IPS DF 4.7 (cell line): Measurements from ENCODE around the gene OIP5.
"Not testable (repeated sequence)": the region's sequence is repeated elsewhere in the genome, so short reads cannot be mapped to it uniquely, and the experiment has no call there.

Experiments
- DNase-seq: peaks from one replicate; pipeline ENCODE4 v3.0.0-alpha.2; 2013; ENCODE audit warnings: low spot score; ENCODE audit errors: extremely low read depth

The OIP5 gene

DNA sequence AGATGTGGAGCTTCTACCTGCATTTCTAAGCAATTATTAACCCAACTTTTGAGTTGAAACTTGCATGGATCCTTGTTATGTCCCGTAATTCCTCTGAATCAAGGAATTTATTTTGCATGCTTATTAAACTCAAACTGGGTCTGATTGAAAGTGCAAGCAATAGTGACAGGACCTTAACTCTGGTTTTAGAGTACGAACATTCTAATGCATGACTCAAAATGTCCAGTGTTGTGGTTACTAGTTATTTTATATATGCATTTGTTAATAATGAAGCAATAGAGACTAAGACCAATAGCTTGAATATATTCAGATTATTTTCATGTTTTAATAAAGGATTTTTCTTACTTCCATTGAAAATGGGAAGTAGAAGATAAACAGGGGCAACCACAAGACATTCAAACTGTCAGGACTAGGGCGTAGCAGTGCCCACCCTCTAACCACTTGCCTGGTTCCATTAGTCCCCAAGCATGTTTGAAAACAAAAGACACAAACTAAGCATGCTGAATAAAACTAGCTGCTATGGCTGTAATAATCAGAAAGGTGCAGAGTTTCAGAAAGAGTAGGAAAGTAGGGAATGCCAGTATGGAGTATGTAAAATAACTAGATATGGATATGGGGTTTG is 28.1 kb downstream of the OIP5 start:
- no peak for DNase-seq

GRCh38 chr15:41301587-41301986 is 30.8 kb downstream of the OIP5 start:
- no peak for DNase-seq

- DNase-seq: not testable (repeated sequence)
Measured at GRCh38 chr15:41301139-41301538, 31.3 kb downstream of the OIP5 start.

- no peak for DNase-seq
Measured at GRCh38 chr15:41292521-41292920, 39.9 kb downstream of the OIP5 start.

GRCh38 chr15:41291065-41291631 is 41.2 kb downstream of the OIP5 start:
- DNase-seq: no peak

DNA sequence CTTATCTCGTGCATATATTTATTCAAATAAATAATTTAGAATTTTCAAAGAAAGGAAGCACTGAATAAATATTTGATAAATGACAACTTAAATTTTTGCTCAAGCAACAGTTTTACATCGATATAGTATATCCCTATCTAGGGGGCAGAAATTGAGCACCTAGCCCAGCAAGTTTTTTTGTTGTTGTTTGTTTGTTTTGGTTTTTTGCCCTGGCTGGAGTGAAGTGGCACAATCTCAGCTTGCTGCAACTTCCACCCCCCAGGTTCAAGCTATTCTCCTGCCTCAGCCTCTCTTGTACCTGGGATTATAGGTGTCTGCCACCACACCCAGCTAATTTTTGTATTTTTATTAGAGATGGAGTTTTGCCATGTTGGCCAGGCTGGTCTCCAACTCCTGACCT is 42.4 kb downstream of the OIP5 start:
- DNase-seq: no peak

GRCh38 chr15:41288464-41288863 is 43.9 kb downstream of the OIP5 start:
- no peak for DNase-seq

- no peak for DNase-seq
Measured at GRCh38 chr15:41286665-41287333, 45.6 kb downstream of the OIP5 start.

GRCh38 chr15:41285285-41285684 is 47.1 kb downstream of the OIP5 start:
- DNase-seq: no peak

- DNase-seq: no peak
Measured at GRCh38 chr15:41284427-41285177, 47.8 kb downstream of the OIP5 start.

DNA sequence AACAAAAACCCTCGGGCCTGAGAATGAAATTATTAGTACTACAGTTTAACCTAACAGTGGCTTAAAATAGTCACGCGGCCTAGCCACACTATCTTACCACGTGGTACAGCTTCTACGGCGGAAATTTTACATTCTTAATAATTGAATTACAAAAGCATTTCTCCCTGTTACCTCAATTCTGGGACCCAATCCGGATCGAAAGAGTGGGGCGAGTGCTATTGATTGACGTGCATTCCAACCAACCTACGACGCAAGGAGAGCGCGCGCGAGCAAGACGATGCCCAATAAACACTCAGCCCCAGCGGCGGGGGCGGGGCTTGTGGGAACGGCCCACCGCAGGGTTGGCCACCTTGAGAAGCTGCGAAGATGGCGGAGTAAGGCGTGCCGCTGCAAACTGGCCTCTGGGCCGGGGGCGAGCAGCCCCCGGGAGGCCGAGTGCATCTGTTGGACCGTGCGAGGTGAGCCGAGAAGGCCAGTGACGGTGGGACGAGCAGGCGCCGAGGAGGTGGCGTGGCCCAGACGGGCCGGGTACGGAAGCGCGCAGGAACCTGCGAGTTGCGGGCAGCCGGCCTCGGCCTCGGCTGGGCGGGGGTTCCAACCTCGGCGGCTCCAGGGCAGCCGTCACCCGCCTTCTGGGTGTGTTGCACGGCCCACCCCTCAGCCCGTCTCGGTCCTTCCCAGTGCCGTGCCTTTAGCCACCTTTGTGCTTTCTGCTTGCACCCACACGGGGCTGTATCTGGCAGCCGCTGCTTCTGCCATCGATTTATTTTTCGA is 48.6 kb downstream of the OIP5 start:
- DNase-seq: peak; percentile 87

DNA sequence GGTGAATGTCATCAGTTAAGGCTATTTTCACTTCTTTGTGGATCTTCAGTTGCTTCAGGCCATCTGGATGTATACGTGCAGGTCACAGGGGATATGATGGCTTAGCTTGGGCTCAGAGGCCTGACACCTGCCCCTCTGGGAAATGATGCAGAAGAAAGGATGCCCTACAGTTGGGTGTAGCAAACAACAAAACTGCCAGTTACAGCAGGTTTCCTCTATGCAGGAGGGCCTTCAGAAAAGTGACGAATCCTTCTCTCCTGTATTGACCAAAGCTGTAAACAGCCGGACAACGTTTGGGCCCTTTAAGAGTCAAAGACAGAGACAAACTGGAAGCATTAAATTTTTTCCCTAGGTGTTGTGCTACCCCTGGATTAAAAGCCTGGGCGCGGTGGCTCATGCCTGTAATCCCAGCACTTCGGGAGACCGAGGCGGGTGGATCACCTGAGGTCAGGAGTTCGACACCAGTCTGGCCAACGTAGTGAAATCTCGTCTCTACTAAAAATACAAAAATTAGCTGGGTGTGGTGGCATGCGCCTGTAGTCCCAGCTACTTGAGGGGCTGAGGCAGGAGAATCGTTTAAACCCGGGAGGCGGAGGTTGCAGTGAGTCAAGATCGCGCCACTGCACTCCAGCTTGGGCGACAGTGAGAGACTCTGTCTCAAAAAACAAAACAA is 49.3 kb downstream of the OIP5 start:
- DNase-seq: not testable (repeated sequence)

GRCh38 chr15:41282436-41282835 is 50.0 kb downstream of the OIP5 start:
- not testable (repeated sequence) for DNase-seq

- DNase-seq: no peak
Measured at GRCh38 chr15:41281236-41281635, 51.2 kb downstream of the OIP5 start.

- no peak for DNase-seq
Measured at GRCh38 chr15:41279535-41280283, 52.7 kb downstream of the OIP5 start.

- DNase-seq: no peak
Measured at GRCh38 chr15:41278319-41278718, 54.1 kb downstream of the OIP5 start.

DNA sequence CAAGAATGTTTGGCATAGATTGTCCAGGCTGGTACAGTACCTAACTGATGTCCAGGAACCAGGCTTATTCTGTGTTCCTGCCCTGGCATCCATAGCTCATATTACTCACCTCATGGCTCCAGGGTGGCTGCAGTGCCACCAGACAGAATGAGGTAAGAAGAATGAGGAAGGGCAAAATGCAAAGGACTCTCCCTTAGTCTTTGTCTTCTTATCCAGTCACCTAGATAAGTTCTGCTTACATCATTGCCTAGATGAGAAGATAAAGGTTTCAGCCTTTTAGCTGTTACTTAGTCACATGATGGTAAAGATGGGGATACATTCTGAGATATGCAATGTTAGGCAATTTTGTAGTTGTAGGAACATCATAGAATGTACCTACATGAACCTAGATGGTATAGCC is 55.6 kb downstream of the OIP5 start:
- DNase-seq: no peak

DNA sequence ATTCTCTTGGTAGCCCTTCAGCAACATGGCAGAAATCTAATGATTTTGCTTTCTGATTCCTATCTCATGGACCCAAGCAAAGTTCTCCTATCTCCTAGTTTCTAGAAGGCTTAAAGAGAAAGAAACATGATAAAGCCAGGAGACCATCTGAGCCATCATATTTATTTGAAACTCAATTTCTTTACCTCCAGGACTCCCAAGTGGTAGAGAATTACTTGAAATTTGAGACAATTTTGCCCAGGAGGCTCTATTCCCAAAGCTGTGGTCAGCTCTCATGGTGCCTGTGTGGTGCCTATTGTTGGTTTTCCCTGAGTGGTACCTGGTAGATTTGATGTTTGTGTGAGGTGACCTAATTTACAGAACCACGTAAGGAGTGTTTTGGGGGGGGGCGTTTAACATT is 62.5 kb downstream of the OIP5 start:
- no peak for DNase-seq

- DNase-seq: no peak
Measured at GRCh38 chr15:41263891-41264351, 68.5 kb downstream of the OIP5 start.

- no peak for DNase-seq
Measured at GRCh38 chr15:41262571-41262970, 69.8 kb downstream of the OIP5 start.
